Medulla oblongata (tissue), 1 donor: ENCODE results near the gene PCDHGB7.
"Not testable (repeated sequence)": the region's sequence is repeated elsewhere in the genome, so short reads cannot be mapped to it uniquely, and the experiment has no call there.

Experiments used
- DNase-seq: peaks from one replicate; pipeline ENCODE4 v3.0.0-alpha.2; 2015; ENCODE audit errors: extremely low spot score

The PCDHGB7 gene

DNA sequence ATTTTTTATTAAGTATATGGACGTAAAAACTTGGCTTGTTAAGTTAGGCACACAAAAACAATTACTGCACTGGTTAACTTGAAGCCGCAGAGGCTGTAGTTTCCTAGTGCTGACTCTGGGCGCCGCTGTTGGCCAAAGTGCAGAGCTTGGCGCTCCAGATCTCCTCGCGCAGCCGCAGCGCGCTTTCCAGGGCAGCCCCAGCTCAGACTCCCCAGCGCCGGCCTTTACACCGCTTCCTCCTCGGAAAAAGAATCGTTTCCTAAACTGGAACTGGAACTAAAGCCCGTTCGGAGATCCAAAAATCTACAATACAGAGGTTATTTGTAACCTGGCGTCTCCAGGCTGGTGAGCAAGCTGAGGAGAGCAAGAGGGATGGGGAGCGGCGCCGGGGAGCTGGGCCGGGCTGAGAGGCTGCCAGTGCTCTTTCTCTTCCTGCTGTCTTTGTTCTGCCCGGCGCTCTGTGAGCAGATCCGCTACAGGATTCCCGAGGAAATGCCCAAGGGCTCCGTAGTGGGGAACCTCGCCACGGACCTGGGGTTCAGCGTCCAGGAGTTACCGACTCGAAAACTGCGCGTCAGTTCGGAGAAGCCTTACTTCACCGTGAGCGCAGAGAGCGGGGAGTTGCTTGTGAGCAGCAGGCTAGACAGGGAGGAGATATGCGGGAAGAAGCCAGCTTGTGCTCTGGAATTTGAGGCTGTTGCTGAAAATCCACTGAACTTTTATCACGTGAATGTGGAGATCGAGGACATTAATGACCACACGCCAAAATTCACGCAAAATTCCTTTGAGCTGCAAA is 19.5 kb upstream of the PCDHGB7 start, which contains the start of gene PCDHGB5:
TSS of gene PCDHGB5 (plus strand) at position 192 of the 796 bp plus-strand sequence. CDS start at position 373, 181 bp downstream.
- peak; percentile 12 for DNase-seq

DNA sequence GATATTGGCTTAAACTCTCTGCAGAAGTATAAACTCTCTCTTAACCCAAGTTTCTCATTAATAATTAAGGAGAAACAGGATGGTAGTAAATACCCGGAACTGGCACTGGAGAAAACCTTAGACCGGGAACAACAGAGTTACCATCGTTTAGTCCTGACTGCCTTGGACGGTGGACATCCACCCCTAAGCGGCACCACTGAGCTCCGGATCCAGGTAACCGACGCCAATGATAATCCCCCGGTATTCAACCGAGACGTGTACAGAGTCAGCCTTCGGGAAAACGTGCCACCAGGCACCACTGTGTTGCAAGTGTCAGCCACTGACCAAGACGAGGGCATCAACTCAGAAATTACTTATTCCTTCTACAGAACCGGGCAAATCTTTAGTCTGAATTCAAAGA is 18.9 kb upstream of the PCDHGB7 start:
- no peak for DNase-seq

DNA sequence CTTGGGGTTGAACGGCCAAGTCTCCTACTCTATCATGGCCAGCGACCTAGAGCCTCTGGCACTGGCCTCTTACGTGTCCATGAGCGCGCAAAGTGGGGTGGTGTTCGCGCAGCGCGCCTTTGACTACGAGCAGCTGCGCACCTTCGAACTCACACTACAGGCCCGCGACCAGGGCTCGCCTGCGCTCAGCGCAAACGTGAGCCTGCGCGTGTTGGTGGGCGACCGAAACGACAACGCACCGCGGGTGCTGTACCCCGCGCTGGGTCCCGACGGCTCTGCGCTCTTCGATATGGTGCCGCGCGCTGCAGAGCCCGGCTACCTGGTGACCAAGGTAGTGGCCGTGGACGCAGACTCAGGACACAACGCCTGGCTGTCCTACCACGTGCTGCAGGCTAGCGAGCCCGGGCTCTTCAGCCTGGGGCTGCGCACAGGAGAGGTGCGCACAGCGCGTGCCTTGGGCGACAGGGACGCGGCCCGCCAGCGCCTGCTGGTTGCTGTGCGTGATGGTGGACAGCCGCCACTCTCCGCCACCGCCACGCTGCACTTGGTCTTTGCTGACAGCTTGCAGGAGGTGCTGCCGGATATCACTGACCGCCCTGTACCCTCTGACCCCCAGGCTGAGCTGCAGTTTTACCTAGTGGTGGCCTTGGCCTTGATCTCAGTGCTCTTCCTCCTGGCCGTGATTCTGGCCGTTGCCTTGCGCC is 17.8 kb upstream of the PCDHGB7 start:
- DNase-seq: no peak

DNA sequence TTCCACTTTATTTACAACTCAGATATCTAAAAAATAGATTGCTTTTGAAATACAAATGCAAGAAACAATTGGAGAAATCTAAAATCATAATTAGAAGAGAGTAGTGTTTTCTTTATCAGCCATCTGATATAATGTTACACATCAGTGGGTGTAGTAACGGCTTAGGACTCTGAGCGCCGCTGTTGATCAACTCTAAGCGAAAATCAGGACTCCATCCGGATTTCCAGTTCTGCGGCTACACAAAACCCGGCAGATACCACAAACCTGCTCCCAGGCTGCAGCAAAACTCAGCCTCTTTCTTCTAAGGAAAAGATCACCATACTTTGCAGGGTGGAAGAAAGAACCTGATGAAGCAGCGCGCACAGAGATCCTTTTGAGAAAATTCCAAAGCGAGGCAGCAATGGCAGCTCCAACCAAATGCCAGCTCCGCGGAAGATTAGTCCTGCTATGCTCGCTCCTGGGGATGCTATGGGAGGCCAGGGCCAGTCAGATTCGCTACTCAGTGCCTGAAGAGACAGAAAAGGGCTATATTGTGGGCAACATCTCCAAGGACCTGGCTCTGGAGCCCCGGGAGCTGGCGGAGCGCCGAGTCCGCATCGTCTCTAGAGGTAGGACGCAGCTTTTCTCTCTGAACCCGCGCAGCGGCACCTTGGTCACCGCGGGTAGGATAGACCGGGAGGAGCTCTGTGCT is 14.8 kb upstream of the PCDHGB7 start, which contains the start of gene PCDHGA9:
TSS of gene PCDHGA9 (plus strand) at position 226 of the 691 bp plus-strand sequence. CDS start at position 401, 175 bp downstream.
- DNase-seq: peak; percentile 27

DNA sequence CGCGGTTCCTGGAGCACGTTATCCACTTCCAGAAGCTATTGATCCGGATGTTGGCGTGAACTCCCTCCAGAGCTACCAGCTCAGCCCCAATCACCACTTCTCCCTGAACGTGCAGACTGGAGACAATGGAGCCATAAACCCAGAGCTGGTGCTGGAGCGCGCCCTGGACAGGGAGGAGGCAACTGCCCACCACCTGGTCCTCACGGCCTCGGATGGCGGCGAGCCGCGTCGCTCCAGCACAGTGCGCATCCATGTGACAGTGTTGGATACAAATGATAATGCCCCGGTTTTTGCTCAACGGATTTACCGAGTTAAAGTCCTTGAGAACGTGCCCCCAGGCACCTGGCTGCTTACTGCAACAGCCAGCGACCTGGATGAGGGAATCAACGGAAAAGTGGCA is 14.1 kb upstream of the PCDHGB7 start:
- no peak for DNase-seq

DNA sequence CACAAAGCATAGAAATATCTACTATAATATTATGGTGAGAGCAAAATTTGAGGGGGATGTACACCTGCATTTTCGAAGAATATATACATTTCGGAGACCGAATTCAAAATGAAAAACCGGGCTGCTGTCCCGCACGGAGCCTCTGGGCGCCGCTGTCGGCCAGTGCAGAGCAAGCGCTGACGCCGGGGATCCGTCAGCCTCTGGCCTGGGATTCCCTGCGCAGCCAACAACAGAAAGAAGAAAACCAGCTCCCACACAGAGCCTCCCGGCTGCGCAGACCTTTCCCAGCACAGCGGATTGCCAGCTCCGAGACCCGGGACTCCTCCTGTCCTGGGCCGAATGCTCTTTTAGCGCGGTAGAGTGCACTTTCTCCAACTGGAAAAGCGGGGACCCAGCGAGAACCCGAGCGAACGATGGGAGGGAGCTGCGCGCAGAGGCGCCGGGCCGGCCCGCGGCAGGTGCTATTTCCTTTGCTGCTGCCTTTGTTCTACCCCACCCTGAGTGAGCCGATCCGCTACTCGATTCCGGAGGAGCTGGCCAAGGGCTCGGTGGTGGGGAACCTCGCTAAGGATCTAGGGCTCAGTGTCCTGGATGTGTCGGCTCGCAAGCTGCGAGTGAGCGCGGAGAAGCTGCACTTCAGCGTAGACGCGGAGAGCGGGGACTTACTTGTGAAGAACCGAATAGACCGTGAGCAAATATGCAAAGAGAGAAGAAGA is 9.5 kb upstream of the PCDHGB7 start, which contains the start of gene PCDHGB6:
TSS of gene PCDHGB6 (plus strand) at position 232 of the 716 bp plus-strand sequence. CDS start at position 414, 182 bp downstream.
- not testable (repeated sequence) for DNase-seq

DNA sequence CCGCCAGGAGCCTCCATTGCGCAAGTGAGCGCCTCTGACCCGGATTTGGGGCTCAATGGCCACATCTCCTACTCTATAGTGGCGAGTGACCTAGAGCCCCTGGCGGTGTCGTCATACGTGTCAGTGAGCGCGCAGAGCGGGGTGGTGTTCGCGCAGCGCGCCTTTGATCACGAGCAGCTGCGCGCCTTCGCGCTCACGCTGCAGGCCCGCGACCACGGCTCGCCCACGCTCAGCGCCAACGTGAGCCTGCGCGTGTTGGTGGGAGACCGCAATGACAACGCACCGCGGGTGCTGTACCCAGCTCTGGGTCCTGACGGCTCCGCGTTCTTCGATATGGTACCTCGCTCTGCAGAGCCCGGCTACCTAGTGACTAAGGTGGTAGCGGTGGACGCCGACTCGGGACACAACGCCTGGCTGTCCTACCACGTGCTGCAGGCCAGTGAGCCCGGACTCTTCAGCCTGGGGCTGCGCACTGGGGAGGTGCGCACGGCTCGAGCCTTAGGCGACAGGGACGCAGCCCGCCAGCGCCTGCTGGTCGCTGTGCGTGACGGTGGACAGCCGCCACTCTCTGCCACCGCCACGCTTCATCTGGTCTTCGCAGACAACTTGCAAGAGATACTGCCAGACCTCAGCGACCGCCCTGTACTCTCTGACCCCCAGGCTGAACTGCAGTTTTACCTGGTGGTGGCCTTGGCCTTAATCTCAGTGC is 7.7 kb upstream of the PCDHGB7 start:
- DNase-seq: no peak

DNA sequence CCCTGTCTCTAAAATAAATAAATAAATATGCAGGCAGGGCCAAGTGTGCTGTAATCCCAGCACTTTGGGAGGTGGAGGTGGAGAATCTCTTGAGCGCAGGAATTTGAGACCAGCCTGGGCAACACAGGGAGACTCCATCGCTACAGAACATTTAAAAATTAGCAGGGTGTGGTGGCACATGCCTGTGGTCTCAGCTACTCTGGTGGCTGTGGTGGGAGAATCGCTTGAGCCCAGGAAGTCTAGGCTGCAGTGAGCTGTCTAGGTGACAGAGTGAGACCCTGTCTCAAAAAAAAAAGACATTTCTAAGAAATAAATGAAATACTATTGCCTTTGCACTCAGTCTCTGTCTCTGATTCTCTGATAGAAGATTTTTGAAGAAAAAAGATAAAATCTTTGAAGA is 5.9 kb upstream of the PCDHGB7 start:
- DNase-seq: no peak

DNA sequence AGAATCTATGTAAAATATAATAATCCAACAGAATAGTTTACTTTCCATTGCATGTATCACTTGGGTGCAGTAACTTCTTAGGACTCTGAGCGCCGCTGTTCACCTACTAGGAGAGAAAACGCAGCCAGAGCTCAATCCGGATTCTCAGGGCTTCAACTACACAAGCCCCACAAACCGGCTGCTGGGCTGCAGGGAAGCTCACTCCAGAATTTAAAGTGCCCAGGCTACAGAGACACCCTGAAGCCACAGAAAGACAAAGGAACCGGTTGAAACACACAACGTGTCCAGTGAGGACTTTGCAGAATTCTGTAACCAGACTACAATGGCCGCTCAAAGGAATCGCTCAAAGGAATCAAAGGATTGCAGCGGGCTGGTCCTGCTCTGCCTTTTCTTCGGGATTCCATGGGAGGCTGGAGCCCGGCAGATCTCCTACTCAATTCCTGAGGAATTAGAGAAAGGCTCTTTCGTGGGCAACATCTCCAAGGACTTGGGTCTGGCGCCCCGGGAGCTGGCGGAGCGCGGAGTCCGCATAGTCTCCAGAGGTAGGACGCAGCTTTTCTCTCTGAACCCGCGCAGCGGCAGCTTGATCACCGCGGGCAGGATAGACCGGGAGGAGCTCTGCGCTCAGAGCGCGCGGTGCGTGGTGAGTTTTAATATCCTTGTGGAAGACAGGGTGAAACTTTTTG is 4.5 kb upstream of the PCDHGB7 start, which contains the start of gene PCDHGA10:
TSS of gene PCDHGA10 (plus strand) at position 134 of the 686 bp plus-strand sequence. CDS start at position 323, 189 bp downstream.
- DNase-seq: peak; percentile 25

DNA sequence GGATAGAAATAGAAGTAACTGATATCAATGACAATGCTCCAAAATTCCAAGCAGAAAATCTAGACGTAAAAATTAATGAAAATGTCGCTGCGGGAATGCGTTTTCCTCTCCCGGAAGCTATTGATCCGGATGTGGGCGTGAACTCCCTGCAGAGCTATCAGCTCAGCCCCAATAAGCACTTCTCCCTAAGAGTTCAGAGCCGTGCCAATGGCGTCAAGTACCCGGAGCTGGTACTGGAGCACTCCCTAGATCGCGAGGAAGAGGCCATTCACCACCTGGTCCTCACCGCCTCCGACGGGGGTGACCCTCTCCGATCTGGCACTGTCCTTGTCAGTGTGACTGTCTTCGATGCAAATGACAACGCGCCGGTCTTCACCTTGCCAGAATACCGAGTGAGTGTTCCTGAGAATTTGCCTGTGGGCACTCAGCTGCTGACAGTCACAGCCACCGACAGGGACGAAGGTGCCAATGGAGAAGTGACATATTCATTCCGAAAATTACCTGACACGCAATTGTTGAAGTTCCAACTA is 3.9 kb upstream of the PCDHGB7 start:
- no peak for DNase-seq

DNA sequence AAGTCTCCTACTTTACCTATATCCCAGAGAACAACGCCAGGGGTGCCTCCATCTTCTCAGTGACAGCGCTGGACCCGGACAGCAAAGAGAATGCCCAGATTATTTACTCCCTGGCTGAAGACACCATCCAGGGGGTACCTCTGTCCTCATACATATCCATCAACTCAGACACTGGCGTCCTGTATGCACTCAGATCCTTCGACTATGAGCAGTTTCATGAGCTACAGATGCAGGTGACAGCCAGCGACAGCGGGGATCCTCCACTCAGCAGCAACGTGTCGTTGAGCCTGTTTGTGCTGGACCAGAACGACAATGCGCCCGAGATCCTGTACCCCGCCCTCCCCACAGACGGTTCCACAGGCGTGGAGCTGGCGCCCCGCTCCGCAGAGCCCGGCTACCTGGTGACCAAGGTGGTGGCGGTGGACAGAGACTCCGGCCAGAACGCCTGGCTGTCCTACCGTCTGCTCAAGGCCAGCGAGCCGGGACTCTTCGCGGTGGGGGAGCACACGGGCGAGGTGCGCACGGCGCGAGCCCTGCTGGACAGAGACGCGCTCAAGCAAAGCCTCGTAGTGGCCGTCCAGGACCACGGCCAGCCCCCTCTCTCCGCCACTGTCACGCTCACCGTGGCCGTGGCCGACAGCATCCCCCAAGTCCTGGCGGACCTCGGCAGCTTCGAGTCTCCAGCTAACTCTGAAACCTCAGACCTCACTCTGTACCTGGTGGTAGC is 2.8 kb upstream of the PCDHGB7 start:
- DNase-seq: not testable (repeated sequence)

DNA sequence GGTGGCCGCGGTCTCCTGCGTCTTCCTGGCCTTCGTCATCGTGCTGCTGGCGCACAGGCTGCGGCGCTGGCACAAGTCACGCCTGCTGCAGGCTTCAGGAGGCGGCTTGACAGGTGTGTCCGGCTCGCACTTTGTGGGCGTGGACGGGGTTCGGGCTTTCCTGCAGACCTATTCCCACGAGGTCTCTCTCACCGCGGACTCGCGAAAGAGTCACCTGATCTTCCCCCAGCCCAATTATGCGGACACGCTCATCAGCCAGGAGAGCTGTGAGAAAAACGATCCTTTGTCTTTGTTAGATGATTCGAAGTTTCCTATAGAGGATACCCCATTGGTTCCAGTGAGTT is 2.2 kb upstream of the PCDHGB7 start:
- DNase-seq: not testable (repeated sequence)

DNA sequence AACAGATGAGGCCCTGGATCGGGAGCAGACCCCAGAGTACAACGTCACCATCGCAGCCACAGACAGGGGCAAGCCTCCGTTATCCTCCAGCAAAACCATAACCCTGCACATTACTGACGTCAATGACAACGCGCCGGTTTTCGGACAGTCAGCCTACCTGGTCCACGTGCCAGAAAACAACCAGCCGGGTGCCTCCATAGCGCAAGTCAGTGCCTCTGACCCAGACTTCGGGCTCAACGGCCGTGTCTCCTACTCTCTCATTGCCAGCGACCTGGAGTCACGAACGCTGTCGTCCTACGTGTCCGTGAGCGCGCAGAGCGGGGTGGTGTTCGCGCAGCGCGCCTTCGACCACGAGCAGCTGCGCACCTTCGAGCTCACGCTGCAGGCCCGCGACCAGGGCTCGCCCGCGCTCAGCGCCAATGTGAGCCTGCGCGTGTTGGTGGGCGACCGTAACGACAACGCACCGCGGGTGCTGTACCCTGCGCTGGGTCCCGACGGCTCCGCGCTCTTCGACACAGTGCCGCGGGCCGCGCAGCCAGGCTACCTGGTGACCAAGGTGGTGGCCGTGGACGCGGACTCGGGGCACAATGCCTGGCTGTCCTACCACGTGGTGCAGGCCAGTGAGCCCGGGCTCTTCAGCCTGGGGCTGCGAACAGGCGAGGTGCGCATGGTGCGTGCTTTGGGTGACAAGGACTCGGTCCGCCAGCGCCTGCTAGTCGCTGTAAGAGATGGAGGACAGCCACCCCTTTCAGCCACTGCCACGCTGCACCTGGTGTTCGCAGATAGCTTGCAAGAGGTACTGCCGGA is 1.8 kb downstream of the PCDHGB7 start:
- no peak for DNase-seq

DNA sequence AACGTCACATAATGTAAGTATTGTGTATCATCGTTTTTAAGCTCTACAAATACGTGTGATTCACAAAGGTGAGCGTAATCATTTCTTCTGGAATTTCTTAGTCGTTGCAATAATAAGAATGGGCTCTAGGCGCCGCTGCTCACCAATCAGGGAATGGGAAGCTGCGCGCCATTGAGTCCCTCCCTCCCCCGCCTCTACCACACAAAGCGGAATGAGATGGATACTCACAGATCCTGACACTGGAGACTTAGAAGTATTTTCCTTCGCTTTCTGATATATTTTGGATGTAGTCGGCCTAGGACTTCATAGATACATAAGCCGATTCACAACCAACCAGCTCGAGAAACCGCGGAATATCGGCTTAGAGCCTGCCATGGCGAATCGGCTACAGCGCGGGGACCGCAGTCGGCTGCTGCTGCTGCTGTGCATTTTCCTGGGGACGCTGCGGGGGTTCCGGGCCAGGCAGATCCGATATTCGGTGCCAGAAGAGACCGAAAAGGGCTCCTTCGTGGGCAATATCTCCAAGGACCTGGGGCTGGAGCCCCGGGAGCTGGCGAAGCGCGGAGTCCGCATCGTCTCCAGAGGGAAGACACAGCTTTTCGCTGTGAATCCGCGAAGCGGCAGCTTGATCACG is 3.5 kb downstream of the PCDHGB7 start, which contains the start of gene PCDHGA11:
TSS of gene PCDHGA11 (plus strand) at position 197 of the 634 bp plus-strand sequence. CDS start at position 374, 177 bp downstream.
- DNase-seq: peak; percentile 30

DNA sequence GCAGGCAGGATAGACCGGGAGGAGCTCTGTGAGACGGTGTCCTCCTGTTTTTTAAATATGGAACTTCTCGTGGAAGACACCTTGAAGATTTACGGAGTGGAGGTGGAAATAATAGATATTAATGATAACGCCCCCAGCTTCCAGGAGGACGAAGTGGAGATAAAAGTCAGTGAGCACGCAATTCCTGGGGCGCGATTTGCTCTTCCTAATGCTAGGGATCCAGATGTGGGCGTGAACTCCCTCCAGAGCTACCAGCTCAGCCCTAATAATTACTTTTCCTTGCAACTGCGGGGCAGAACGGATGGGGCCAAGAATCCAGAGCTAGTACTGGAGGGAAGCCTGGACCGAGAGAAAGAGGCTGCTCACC is 4.0 kb downstream of the PCDHGB7 start:
- no peak for DNase-seq

DNA sequence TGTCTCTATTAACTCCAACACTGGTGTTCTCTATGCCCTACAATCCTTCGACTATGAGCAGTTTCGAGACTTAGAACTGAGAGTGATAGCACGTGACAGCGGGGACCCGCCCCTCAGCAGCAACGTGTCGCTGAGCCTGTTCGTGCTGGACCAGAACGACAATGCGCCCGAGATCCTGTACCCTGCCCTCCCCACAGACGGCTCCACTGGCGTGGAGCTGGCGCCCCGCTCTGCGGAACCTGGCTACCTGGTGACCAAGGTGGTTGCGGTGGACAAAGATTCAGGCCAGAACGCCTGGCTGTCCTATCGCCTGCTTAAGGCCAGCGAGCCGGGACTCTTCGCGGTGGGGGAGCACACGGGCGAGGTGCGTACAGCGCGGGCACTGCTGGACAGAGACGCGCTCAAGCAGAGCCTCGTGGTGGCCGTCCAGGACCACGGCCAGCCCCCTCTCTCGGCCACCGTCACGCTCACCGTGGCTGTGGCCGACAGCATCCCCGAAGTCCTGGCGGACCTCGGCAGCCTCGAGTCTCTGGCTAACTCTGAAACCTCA is 5.3 kb downstream of the PCDHGB7 start:
- no peak for DNase-seq

DNA sequence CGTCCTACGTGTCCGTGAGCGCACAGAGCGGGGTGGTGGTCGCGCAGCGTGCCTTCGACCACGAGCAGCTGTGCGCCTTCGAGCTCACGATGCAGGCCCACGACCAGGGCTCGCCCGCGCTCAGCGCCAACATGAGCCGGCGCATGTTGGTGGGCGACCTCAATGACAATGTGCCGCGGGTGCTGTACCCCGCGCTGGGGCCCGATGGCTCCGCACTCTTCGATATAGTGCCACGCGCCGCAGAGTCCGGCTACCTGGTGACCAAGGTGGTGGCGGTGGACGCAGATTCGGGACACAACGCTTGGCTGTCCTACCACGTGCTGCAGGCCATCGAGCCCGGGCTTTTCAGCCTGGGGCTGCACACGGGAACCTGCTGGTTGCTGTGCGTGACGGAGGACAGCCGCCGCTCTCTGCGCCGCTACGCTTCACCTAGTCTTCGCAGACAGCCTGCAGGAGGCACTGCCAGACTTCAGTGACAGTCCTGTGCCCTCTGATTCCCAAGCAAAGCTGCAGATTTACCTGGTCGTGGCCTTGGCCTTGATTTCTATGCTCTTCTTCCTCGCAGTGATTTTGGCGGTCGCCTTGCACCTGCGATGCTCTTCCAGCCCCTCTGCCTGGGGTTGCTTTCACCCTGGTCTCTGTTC is 10.4 kb downstream of the PCDHGB7 start:
- no peak for DNase-seq
